Kidney (tissue), 14 donors: ENCODE measurements around the gene CDK14. TPM values are rescaled to one million over a fixed set of nuclear protein-coding genes. Genes with fewer than 3 reads are reported as not detected.

ENCODE experiments used
- DNase-seq, 5 donors: peaks; one replicate each; pipeline ENCODE4 v3.0.0-alpha.2; 2013 to 2020
- FAIRE-seq: peaks from 2 replicates; lab custom pipeline; 2012; peaks lifted over from hg19 to GRCh38; lab: Jason Lieb, UNC
- H3K27ac ChIP-seq, 2 donors: one replicate each; pipeline ENCODE4 v1.7.0; 2013; ENCODE audit warnings: low read depth in 2 of 2, low read length in 2 of 2, inconsistent platforms in 1 of 2
- H3K27me3 ChIP-seq: one replicate; pipeline ENCODE4 v1.7.1; 2013; ENCODE audit warnings: low read length, inconsistent platforms; ENCODE audit not compliant: control insufficient read depth, insufficient read depth
- H3K36me3 ChIP-seq, 3 donors: one replicate each; pipeline versions ENCODE4 v1.7.0 to v1.7.1; 2013; ENCODE audit warnings: low read length in 3 of 3, control low read depth in 1 of 3, inconsistent platforms in 1 of 3; ENCODE audit not compliant: insufficient read depth in 3 of 3, control insufficient read depth in 2 of 3
- H3K4me1 ChIP-seq, 3 donors: one replicate each; pipeline versions ENCODE4 v1.7.0 to v1.7.1; 2013; ENCODE audit warnings: low read length in 3 of 3, inconsistent platforms in 1 of 3, low read depth in 1 of 3; ENCODE audit not compliant: control insufficient read depth in 2 of 3, insufficient read depth in 2 of 3
- H3K4me3 ChIP-seq, 3 donors: one replicate each; pipeline versions ENCODE4 v1.7.0 to v1.8.1; 2013; ENCODE audit warnings: low read length in 3 of 3, control low read depth in 1 of 3, inconsistent platforms in 1 of 3
- H3K9ac ChIP-seq, 3 donors: one replicate each; pipeline versions ENCODE4 v1.7.0 to v1.7.1; 2013; ENCODE audit warnings: low read length in 3 of 3, control low read depth in 1 of 3, inconsistent platforms in 1 of 3
- H3K9me3 ChIP-seq, 3 donors: one replicate each; pipeline versions ENCODE4 v1.7.0 to v1.7.1; 2013; ENCODE audit warnings: low read length in 3 of 3, control low read depth in 1 of 3, inconsistent platforms in 1 of 3; ENCODE audit not compliant: control insufficient read depth in 2 of 3, insufficient read depth in 1 of 3
- CTCF ChIP-seq: IDR thresholded peaks from 3 replicates; pipeline ENCODE4 v1.5.1; 2012; ENCODE audit warnings: mild to moderate bottlenecking, moderate library complexity, borderline replicate concordance; ENCODE audit not compliant: insufficient read depth; ENCODE audit errors: extremely low read depth
- intact Hi-C: fragments of 100-400 bp; cut with DNase I; formaldehyde crosslinking; loops from one replicate; pipeline ENCODE4 v1.11.1; 2022
- polyA plus RNA-seq: library from polyadenylated mRNA; stranded (reverse); fragments of 350-450 nt; fragmentation: Illumina TruSeq; extraction: RNeasy Lipid Tissue Mini Kit (QIAGEN cat#74804); gene quantifications from one replicate; pipeline ENCODE4 v1.2.3, GENCODE V29; 2014; ENCODE audit warnings: low read depth, low replicate concordance; ENCODE audit not compliant: insufficient read depth
- total RNA-seq: library from RNA; stranded (reverse); fragmentation: NEBNext Ultra II Directional; extraction: Animal tissue kit (Norgen Biotek cat#: 25700); gene quantifications from one replicate; pipeline ENCODE4 v1.2.1, GENCODE V29; 2021
- donor health status: control.
- donor health status: control.
- donor health status: control.
- donor health status: control.
- donor health status: control.
- donor health status: DM: yes; HTN: yes; CAD: no.
- donor health status: Normal renal cell carcinoma (clear cell type).

Gene CDK14
- total and polyA plus RNA-seq, 2 donors from 2014 or later, result 11.9 to 33.9 TPM

GRCh38 chr7:91185771-91186170 lies 589.6 kb downstream of the CDK14 start:
- no peaks in the 10 kb centered on the region for H3K9me3 ChIP-seq
- H3K9ac ChIP-seq, result no peak overlapping the region
- FAIRE-seq (no peak), DNase-seq (no peak)
- intact Hi-C loops, result no loop called here
- no peak for TF ChIP-seq CTCF
- H3K36me3 ChIP-seq, result no peaks in the 10 kb centered on the region
- H3K4me1 ChIP-seq, result no peaks in the 10 kb centered on the region
- H3K27me3 ChIP-seq, result no peaks in the 10 kb centered on the region
- no peak overlapping the region for H3K27ac ChIP-seq
- H3K4me3 ChIP-seq, result no peak overlapping the region

- TF ChIP-seq CTCF, result no peak
- intact Hi-C loops, result no loop called here
- no peak overlapping the region for H3K9ac ChIP-seq
- FAIRE-seq (no peak), DNase-seq (peak in 2 of 5 donors; percentile 31 to 41)
- no peaks in the 10 kb centered on the region for H3K4me1 ChIP-seq
- no peaks in the 10 kb centered on the region for H3K9me3 ChIP-seq
- no peaks in the 10 kb centered on the region for H3K27me3 ChIP-seq
- H3K36me3 ChIP-seq, result no peaks in the 10 kb centered on the region
- no peak overlapping the region for H3K4me3 ChIP-seq
- H3K27ac ChIP-seq, result no peak overlapping the region
These were observed 590.9 kb downstream of the CDK14 start for GRCh38 chr7:91187061-91187460.

GRCh38 chr7:91191771-91192170 lies 595.6 kb downstream of the CDK14 start:
- TF ChIP-seq CTCF, result no peak
- intact Hi-C loops, result no loop called here
- FAIRE-seq, result no peak

GRCh38 chr7:91193141-91193540 lies 597.0 kb downstream of the CDK14 start:
- Histone ChIP-seq H3K4me1 (peaks cover 0 to 2% (median 0%) of the 10 kb centered on the region in 3 donors), H3K27ac (no peak overlapping the region), H3K9me3 (no peaks in the 10 kb centered on the region), H3K36me3 (no peaks in the 10 kb centered on the region), H3K27me3 (no peaks in the 10 kb centered on the region), H3K4me3 (no peak overlapping the region), H3K9ac (no peak overlapping the region)
- FAIRE-seq (no peak), DNase-seq (no peak)
- TF ChIP-seq CTCF, result no peak
- intact Hi-C loops, result no loop called here

More at GRCh38 chr7:91191771-91192170, 595.6 kb downstream of the CDK14 start:
- Histone ChIP-seq H3K4me3 (no peak overlapping the region), H3K9me3 (no peaks in the 10 kb centered on the region), H3K27ac (no peak overlapping the region), H3K9ac (no peak overlapping the region), H3K4me1 (peaks cover 0 to 2% (median 0%) of the 10 kb centered on the region in 3 donors), H3K36me3 (no peaks in the 10 kb centered on the region), H3K27me3 (no peaks in the 10 kb centered on the region)
- DNase-seq, result no peak
